Measurements from ENCODE around the gene URM1.

URM1 gene

GRCh38 chr9:128396970-128397613, 25.9 kb downstream of the URM1 start:
- TF ChIP-seq MAX (IDR thresholded peaks at IDR 0.05; ENCODE audit: low read depth, low read length), result no peak
- TF ChIP-seq MYC (IDR thresholded peaks at IDR 0.05; ENCODE audit: low read depth, low read length), result no peak
- no peak for TF ChIP-seq CTCF (IDR thresholded peaks at IDR 0.05; ENCODE audit: low read depth, low read length)
- TF ChIP-seq POLR2A (IDR thresholded peaks at IDR 0.05; ENCODE audit: extremely low read depth, insufficient read length), result no peak
- peak; percentile 69 for DNase-seq (ENCODE audit: low read depth)
- no peak overlapping the region for H3K4me3 ChIP-seq (ENCODE audit: low read depth, low read length)

GRCh38 chr9:128397831-128398230, 26.7 kb downstream of the URM1 start:
- TF ChIP-seq CTCF (IDR thresholded peaks at IDR 0.05; ENCODE audit: low read depth, low read length) (no peak), MAX (IDR thresholded peaks at IDR 0.05; ENCODE audit: low read depth, low read length) (no peak), POLR2A (IDR thresholded peaks at IDR 0.05; ENCODE audit: extremely low read depth, insufficient read length) (no peak), MYC (IDR thresholded peaks at IDR 0.05; ENCODE audit: low read depth, low read length) (no peak)
- no peak for DNase-seq (ENCODE audit: low read depth)
- H3K4me3 ChIP-seq (ENCODE audit: low read depth, low read length), result no peak overlapping the region

- TF ChIP-seq CTCF (IDR thresholded peaks at IDR 0.05; ENCODE audit: low read depth, low read length) (no peak), MYC (IDR thresholded peaks at IDR 0.05; ENCODE audit: low read depth, low read length) (no peak), MAX (IDR thresholded peaks at IDR 0.05; ENCODE audit: low read depth, low read length) (no peak), POLR2A (IDR thresholded peaks at IDR 0.05; ENCODE audit: extremely low read depth, insufficient read length) (no peak)
- no peak overlapping the region for H3K4me3 ChIP-seq (ENCODE audit: low read depth, low read length)
- DNase-seq (ENCODE audit: low read depth), result no peak
Measured at GRCh38 chr9:128399861-128400260, 28.7 kb downstream of the URM1 start.

GRCh38 chr9:128404560-128404959, 33.4 kb downstream of the URM1 start:
- no peak overlapping the region for H3K4me3 ChIP-seq (ENCODE audit: low read depth, low read length)
- no peak for DNase-seq (ENCODE audit: low read depth)
- no peak for TF ChIP-seq MYC (IDR thresholded peaks at IDR 0.05; ENCODE audit: low read depth, low read length)

- no peak for DNase-seq (ENCODE audit: low read depth)
- no peak for TF ChIP-seq MAX (IDR thresholded peaks at IDR 0.05; ENCODE audit: low read depth, low read length)
- TF ChIP-seq POLR2A (IDR thresholded peaks at IDR 0.05; ENCODE audit: extremely low read depth, insufficient read length), result no peak
- no peak for TF ChIP-seq MYC (IDR thresholded peaks at IDR 0.05; ENCODE audit: low read depth, low read length)
- no peak for TF ChIP-seq CTCF (IDR thresholded peaks at IDR 0.05; ENCODE audit: low read depth, low read length)
- no peak overlapping the region for H3K4me3 ChIP-seq (ENCODE audit: low read depth, low read length)
Measured at GRCh38 chr9:128405077-128405779, 34.1 kb downstream of the URM1 start.

- no peak for DNase-seq (ENCODE audit: low read depth)
- H3K4me3 ChIP-seq (ENCODE audit: low read depth, low read length), result no peak overlapping the region
- TF ChIP-seq CTCF (IDR thresholded peaks at IDR 0.05; ENCODE audit: low read depth, low read length), result no peak
- TF ChIP-seq MAX (IDR thresholded peaks at IDR 0.05; ENCODE audit: low read depth, low read length), result no peak
- TF ChIP-seq MYC (IDR thresholded peaks at IDR 0.05; ENCODE audit: low read depth, low read length), result no peak
- TF ChIP-seq POLR2A (IDR thresholded peaks at IDR 0.05; ENCODE audit: extremely low read depth, insufficient read length), result no peak
Measured at GRCh38 chr9:128405780-128406171, 34.6 kb downstream of the URM1 start.
